Calu3 (cell line): ENCODE measurements around the gene MAPK8IP3. TPM values are rescaled to one million over a fixed set of nuclear protein-coding genes. Genes with fewer than 3 reads are reported as not detected.
"Not testable (repeated sequence)": the region's sequence is repeated elsewhere in the genome, so short reads cannot be mapped to it uniquely, and the experiment has no call there.

Experiments
- BruUV-seq: library from RNA; stranded (reverse); fragments of 400-500 nt; replicated peaks from 2 replicates; lab custom pipeline; 2021; lab: Mats Ljungman, UMichigan
- CTCF ChIA-PET: fragments of 300-600 bp; sonication (Branson Sonifier 250); formaldehyde crosslinking; loops from one replicate; lab custom pipeline; 2022; ENCODE audit warnings: antibody characterized with exemption; lab: Charles Lee
- DNase-seq: peaks from one replicate; pipeline ENCODE4 v3.0.0; 2022
- H3K27ac Mint-ChIP-seq: one replicate; pipeline ENCODE4 v1.8.0; 2022; ENCODE audit warnings: mixed read lengths; ENCODE audit not compliant: unreplicated experiment
- H3K27me3 Mint-ChIP-seq: one replicate; pipeline ENCODE4 v1.8.0; 2022; ENCODE audit warnings: mixed read lengths; ENCODE audit not compliant: unreplicated experiment
- H3K36me3 Mint-ChIP-seq: one replicate; pipeline ENCODE4 v1.8.0; 2022; ENCODE audit warnings: mild to moderate bottlenecking, moderate library complexity, mixed read lengths; ENCODE audit not compliant: insufficient read depth, unreplicated experiment
- H3K4me1 Mint-ChIP-seq: one replicate; pipeline ENCODE4 v1.8.0; 2022; ENCODE audit warnings: mild to moderate bottlenecking, low read depth, mixed read lengths; ENCODE audit not compliant: unreplicated experiment
- H3K4me3 Mint-ChIP-seq: one replicate; pipeline ENCODE4 v1.8.0; 2022; ENCODE audit warnings: mild to moderate bottlenecking, low read depth, moderate library complexity, mixed read lengths; ENCODE audit not compliant: unreplicated experiment
- H3K9me3 Mint-ChIP-seq: one replicate; pipeline ENCODE4 v1.8.0; 2022; ENCODE audit warnings: low read depth, mixed read lengths; ENCODE audit not compliant: unreplicated experiment
- intact Hi-C: fragments of 100-400 bp; cut with micrococcal nuclease; formaldehyde crosslinking; loops from one replicate; pipeline ENCODE4 v1.10.0; 2022; ENCODE audit not compliant: unreplicated experiment
- total RNA-seq: library from RNA; stranded (reverse); gene quantifications from 2 replicates; pipeline ENCODE4 v1.2.3, GENCODE V29; 2022
- TF ChIP-seq, protein P1 (sequence below): fragments of 200-600 bp; IDR thresholded peaks from one replicate; pipeline ENCODE4 v1.8.0; 2022; ENCODE audit warnings: antibody characterized with exemption; ENCODE audit not compliant: unreplicated experiment

MAPK8IP3 gene
- total RNA-seq, 1 experiment from 2014 or later, result 110 TPM

DNA sequence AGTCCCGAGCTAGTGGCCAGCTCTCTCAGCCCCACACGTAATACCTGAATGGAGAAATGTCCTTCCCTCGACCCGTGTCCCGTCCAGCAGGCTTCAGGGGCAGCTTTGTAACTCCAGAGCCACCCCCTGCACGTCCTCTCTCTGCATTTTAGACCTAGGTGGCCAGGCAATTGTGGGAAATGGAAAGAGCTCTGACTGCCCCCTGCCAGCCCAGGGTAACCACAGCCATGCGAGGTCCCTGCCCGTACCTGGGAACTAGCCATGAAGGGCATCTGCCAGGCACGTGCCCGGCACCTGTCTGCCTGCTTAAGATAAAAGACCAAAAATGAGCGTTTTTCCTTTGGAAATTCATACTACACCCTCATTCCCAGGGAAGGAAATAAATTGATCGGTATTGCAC is 9.2 kb downstream of the MAPK8IP3 start:
- CTCF ChIA-PET, result interaction anchor here (0.5 to 1.1 kb wide), 2 partner anchors 8 to 10 kb away, joined by 3 to 5 read pairs; no protein-coding TSS in a partner anchor

DNA sequence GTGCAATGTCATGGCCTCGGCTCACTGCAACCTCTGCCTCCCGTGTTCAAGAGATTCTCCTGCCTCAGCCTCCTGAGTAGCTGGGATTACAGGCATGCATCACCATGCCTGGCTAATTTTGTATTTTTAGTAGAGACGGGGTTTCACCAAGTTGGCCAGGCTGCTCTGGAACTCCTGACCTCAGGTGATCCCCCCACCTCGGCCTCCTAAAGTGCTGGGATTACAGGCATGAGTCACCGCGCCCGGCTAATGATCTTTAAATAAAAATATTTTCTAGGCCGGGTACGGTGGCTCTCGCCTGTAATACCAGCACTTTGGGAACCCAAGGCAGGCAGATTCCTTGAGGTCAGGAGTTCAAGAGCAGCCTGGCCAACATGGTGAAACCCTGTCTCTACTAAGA is 12.2 kb downstream of the MAPK8IP3 start:
- H3K27me3 Mint-ChIP-seq, BruUV-seq, H3K27ac Mint-ChIP-seq, H3K4me3 Mint-ChIP-seq, H3K9me3 Mint-ChIP-seq, intact Hi-C loops: not testable (repeated sequence)
- H3K4me1 Mint-ChIP-seq, result peaks cover 39% of the 10 kb centered on the region
- peaks cover 37% of the 10 kb centered on the region for H3K36me3 Mint-ChIP-seq
- DNase-seq, result peak; percentile 34
- CTCF ChIA-PET, result interaction anchor here (0.7 kb wide), 1 partner anchor 9 kb away, joined by 3 read pairs; no protein-coding TSS in a partner anchor

More for the DNA sequence above, 9.2 kb downstream of the MAPK8IP3 start:
- BruUV-seq, result no TSS peak
- peaks cover 23% of the 10 kb centered on the region for H3K4me1 Mint-ChIP-seq
- no peaks in the 10 kb centered on the region for H3K9me3 Mint-ChIP-seq
- no peak overlapping the region for H3K4me3 Mint-ChIP-seq
- TF ChIP-seq, protein P1, sequence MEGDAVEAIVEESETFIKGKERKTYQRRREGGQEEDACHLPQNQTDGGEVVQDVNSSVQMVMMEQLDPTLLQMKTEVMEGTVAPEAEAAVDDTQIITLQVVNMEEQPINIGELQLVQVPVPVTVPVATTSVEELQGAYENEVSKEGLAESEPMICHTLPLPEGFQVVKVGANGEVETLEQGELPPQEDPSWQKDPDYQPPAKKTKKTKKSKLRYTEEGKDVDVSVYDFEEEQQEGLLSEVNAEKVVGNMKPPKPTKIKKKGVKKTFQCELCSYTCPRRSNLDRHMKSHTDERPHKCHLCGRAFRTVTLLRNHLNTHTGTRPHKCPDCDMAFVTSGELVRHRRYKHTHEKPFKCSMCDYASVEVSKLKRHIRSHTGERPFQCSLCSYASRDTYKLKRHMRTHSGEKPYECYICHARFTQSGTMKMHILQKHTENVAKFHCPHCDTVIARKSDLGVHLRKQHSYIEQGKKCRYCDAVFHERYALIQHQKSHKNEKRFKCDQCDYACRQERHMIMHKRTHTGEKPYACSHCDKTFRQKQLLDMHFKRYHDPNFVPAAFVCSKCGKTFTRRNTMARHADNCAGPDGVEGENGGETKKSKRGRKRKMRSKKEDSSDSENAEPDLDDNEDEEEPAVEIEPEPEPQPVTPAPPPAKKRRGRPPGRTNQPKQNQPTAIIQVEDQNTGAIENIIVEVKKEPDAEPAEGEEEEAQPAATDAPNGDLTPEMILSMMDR, result no peak
- no peaks in the 10 kb centered on the region for H3K27me3 Mint-ChIP-seq
- no peak for DNase-seq
- intact Hi-C loops, result no loop called here
- H3K36me3 Mint-ChIP-seq, result peaks cover 34% of the 10 kb centered on the region
- no peak overlapping the region for H3K27ac Mint-ChIP-seq

DNA sequence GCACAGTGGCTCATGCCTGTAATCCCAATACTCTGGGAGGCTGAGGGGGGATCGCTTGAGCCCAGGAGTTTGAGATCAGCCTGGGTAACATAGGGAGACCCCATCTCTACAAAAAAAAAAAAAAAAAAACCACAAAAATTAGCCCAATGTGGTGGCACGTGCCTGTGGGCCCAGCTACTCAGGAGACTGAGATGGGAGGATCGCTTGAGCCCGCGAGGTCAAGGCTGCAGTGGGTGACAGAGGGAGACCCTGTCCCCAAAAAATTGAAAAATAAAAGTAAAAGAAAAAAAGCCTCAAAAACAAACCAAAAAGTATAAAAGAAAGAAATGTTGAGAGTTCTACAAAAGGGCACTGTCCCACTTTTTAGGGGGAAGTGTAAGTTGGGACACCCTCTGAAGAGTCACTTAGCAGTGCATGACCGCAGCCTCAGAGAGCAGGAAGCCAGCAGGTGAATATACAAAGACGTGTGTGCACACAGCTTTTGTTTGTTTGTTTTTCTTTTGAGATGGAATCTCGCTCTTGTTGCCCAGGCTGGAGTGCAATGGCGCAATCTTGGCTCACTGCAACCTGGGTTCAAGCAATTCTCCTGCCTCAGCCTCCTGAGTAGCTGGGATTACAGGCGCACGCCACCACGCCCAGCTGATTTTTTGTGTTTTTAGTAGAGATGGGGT is 13.7 kb downstream of the MAPK8IP3 start:
- intact Hi-C loops, DNase-seq, BruUV-seq, H3K27me3 Mint-ChIP-seq, H3K4me3 Mint-ChIP-seq, H3K9me3 Mint-ChIP-seq, CTCF ChIA-PET: not testable (repeated sequence)
- Mint-ChIP-seq H3K36me3 (peaks cover 37% of the 10 kb centered on the region), H3K4me1 (peaks cover 46% of the 10 kb centered on the region), H3K27ac (peak overlapping the region; percentile 40)

DNA sequence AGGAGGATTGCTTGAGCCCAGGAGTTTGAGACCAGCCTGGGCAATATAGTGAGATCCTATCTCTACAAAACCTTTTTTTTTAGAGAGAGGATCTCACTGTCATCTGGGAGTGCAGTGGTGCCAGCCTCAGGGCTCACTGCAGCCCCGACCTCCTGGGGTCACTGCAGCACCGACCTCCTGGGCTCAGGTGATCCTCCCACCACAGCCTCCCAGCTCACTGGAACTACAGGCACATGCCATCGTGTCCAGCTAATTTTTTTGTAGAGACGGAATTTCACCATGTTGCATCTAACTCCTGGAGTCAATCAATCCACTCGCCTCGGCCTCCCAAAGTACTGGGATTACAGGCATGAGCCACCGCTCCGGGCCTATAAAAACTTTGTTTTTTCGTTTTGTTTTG is 15.4 kb downstream of the MAPK8IP3 start:
- Mint-ChIP-seq H3K27me3 (no peaks in the 10 kb centered on the region), H3K9me3 (no peaks in the 10 kb centered on the region), H3K36me3 (peaks cover 37% of the 10 kb centered on the region), H3K4me3 (no peak overlapping the region), H3K4me1 (peaks cover 46% of the 10 kb centered on the region), H3K27ac (peak overlapping the region; percentile 76)
- intact Hi-C loops, result no loop called here
- no TSS peak for BruUV-seq
- TF ChIP-seq, protein P1, result no peak
- CTCF ChIA-PET, result no interaction called here
- no peak for DNase-seq

DNA sequence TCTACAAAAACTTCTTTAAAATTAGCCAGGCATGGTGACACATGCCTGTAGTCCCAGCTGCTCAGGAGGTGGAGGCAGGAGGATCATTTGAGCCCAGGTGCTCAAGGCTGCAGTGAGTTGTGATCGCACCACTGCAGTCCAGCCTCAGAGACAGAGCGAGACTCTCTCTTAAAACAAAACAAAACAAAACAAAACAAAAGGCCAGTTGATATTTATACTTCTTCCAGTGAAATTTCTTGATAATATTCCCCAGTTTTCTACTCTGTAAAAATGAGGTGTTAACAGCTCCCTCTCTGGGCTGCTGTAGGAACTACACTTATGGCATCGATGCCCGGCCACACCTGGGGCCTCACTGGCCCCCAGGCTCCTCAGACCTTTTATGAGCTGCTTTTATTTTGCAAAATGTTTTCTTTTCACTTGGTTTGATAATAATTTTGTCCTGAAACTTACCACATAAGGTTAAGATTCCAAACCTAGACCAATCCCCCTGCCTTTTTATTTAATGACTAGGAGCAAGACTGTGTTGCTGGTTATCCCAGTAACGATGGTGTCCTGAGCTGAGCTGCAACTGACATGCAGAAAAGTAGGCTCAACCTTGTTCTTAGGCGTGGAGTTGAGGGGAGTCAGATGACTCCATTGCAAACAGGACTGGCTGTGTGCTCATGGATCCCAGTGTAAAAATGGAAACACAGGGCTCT is 17.6 kb downstream of the MAPK8IP3 start:
- H3K4me1 Mint-ChIP-seq, result peaks cover 39% of the 10 kb centered on the region
- DNase-seq, result peak; percentile 74
- peak overlapping the region; percentile 74 for H3K27ac Mint-ChIP-seq
- intact Hi-C loops, result no loop called here
- TF ChIP-seq, protein P1, result peak; percentile 90
- CTCF ChIA-PET, result interaction anchor here (0.6 to 1.3 kb wide), 6 partner anchors 20 to 79 kb away, joined by 3 to 5 read pairs (median 4); partner anchors contain the start of genes NUBP2 and SPSB3
- BruUV-seq, result no TSS peak
- H3K9me3 Mint-ChIP-seq, result no peaks in the 10 kb centered on the region
- no peaks in the 10 kb centered on the region for H3K27me3 Mint-ChIP-seq
- H3K36me3 Mint-ChIP-seq, result peaks cover 37% of the 10 kb centered on the region
- H3K4me3 Mint-ChIP-seq, result no peak overlapping the region
